Stimulated activated CD8-positive, alpha-beta memory T cell treated with anti-CD3 and anti-CD28 coated beads, Interleukin-4, amount 100 ng/mL, for 1 hour (primary cell): ENCODE measurements around the gene TMEM121B.

Experiments
- DNase-seq, 2 donors: peaks; one replicate each; pipeline ENCODE4 v3.0.0-alpha.2; 2020; ENCODE audit warnings: low read depth in 2 of 2, low spot score in 1 of 2

Gene TMEM121B

GRCh38 chr22:17110791-17111550 is 10.2 kb downstream of the TMEM121B start:
- no peak for DNase-seq

- DNase-seq, result no peak
These were observed 11.2 kb downstream of the TMEM121B start for GRCh38 chr22:17109976-17110375.

- no peak for DNase-seq
These were observed 11.9 kb downstream of the TMEM121B start for GRCh38 chr22:17109113-17109865.

GRCh38 chr22:17108256-17109112 is 12.7 kb downstream of the TMEM121B start:
- no peak for DNase-seq

GRCh38 chr22:17107547-17107810 is 13.7 kb downstream of the TMEM121B start:
- DNase-seq, result no peak

- DNase-seq, result no peak
These were observed 14.2 kb downstream of the TMEM121B start for GRCh38 chr22:17106785-17107546.

GRCh38 chr22:17106161-17106784 is 14.9 kb downstream of the TMEM121B start:
- no peak for DNase-seq

GRCh38 chr22:17105143-17106129 is 15.7 kb downstream of the TMEM121B start:
- no peak for DNase-seq

- DNase-seq, result no peak
These were observed 16.7 kb downstream of the TMEM121B start for GRCh38 chr22:17104336-17104935.

- no peak for DNase-seq
These were observed 17.8 kb downstream of the TMEM121B start for GRCh38 chr22:17103351-17103750.

GRCh38 chr22:17102297-17102667 is 18.9 kb downstream of the TMEM121B start:
- DNase-seq, result no peak

- DNase-seq, result no peak
These were observed 19.5 kb downstream of the TMEM121B start for GRCh38 chr22:17101475-17102296.

GRCh38 chr22:17100621-17101020 is 20.5 kb downstream of the TMEM121B start:
- DNase-seq, result no peak

- DNase-seq, result no peak
These were observed 22.8 kb downstream of the TMEM121B start for GRCh38 chr22:17098379-17098819.

GRCh38 chr22:17097701-17098100 is 23.5 kb downstream of the TMEM121B start:
- DNase-seq, result no peak

- no peak for DNase-seq
These were observed 24.1 kb downstream of the TMEM121B start for GRCh38 chr22:17097062-17097461.

GRCh38 chr22:17096071-17096470 is 25.1 kb downstream of the TMEM121B start:
- DNase-seq, result no peak

- DNase-seq, result no peak
These were observed 25.6 kb downstream of the TMEM121B start for GRCh38 chr22:17095538-17095937.
